HG03060 (cell line): ENCODE data around the gene RAB1A.
"Not testable (repeated sequence)": the region's sequence is repeated elsewhere in the genome, so short reads cannot be mapped to it uniquely, and the experiment has no call there.

ENCODE experiments used
- ATAC-seq: cut with Tn5 transposase; IDR thresholded peaks from one replicate; pipeline ENCODE4 v1.9.1; 2021; ENCODE audit warnings: low read depth, moderate number of reproducible peaks; ENCODE audit not compliant: unreplicated experiment

Gene RAB1A

GRCh38 chr2:65137197-65137775 is 7.4 kb upstream of the RAB1A start:
- no peak for ATAC-seq

DNA sequence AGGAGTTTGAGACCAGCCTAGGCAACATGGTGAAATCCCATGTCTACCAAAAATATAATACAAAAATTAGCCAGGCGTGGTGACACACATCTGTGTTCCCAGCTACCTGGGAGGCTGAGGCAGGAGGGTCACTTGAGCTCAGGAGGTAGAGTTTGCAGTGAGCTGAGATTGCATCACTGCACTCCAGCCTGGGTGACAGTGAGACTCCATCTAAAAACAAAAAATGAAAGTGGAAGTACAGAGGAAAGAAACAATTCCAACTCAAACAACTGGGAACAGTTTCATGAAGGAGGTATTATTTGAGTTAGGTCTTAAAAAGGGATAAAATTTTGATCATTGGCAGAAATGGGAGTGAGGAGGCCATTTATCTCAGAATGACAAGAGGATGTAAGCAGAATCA is 6.3 kb upstream of the RAB1A start:
- ATAC-seq: no peak

DNA sequence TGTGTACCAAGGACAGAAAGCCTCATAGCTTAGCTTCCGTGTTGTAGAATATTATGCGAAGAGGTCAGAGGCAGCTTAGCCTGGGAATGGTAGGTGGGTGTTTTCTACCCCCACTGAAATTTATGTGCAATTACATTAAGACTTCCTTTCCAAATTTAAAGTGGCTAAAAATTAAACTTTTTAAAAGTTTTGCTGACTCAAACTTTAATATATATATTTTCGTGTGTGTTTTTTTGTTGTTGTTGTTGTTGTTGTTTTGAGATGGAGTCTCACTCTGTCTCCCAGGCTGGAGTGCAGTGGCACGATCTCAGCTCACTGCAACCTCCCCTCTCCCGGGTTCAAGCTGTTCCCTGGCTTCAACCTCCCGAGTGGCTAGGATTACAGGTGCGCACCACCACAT is 4.3 kb upstream of the RAB1A start:
- no peak for ATAC-seq

DNA sequence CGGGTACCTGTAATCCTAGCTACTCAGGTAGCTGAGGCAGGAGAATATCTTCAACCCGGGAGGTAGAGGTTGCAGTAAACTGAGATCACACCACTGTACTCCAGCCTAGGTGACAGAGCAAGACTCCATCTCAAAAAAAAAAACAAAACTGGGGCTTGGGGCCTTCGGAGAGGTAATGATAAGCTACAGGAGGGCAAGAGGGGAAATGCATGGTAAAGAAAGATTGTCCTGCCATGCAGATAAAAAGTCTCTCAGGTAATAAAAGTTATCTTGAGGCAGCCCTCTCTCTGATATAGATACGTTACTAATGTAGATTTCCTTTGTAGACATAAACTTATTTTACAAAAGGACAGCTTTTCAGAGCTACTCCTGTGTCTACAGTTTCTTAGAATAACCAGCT is 3.7 kb upstream of the RAB1A start:
- no peak for ATAC-seq

DNA sequence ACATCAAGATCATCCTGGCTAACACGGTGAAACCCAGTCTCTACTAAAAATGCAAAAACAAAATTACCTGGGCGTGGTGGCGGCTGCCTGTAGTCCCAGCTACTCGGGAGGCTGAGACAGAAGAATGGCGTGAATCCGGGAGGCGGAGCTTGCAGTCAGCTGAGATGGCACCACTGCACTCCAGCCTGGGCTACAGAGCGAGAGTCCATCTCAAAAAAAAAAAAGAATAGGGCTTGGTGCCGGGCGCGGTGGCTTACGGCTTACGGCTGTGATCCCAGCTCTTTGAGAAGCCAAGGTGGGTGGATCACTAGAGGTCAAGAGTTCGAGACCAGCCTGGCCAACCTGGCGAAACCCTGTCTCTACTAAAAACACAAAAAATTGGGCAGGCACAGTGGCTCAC is 3.0 kb upstream of the RAB1A start:
- not testable (repeated sequence) for ATAC-seq

DNA sequence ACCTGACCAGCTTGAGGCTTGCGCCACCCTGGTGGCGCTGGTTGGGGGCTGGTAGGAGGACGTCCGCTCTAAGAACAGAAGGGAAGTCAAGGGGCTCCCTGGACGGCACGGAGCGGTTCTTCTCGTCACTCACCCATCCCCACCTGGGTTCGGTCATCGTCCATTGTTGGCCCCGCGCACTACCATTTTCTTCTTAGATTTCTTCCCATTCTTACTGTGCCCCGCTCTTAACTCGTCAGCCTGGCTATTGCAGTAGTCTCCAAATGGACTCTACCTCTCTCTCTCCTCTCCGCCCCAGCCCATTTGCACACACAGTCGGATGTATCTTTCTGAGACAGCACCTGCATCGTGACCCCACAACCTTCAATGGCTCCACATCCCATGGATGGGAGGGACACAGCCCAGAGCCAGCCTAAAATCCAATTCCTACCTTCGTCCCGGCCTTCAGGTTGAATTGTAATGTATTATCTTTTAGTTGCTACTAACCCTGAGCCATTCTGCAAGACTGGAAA is 814 bp upstream of the RAB1A start:
- ATAC-seq: no peak

GRCh38 chr2:65129286-65129825 is 550 bp downstream of the RAB1A start:
- no peak for ATAC-seq

- ATAC-seq: no peak
Measured at GRCh38 chr2:65128297-65129190, 1.4 kb downstream of the RAB1A start.

GRCh38 chr2:65125457-65125856 is 4.4 kb downstream of the RAB1A start:
- ATAC-seq: not testable (repeated sequence)

DNA sequence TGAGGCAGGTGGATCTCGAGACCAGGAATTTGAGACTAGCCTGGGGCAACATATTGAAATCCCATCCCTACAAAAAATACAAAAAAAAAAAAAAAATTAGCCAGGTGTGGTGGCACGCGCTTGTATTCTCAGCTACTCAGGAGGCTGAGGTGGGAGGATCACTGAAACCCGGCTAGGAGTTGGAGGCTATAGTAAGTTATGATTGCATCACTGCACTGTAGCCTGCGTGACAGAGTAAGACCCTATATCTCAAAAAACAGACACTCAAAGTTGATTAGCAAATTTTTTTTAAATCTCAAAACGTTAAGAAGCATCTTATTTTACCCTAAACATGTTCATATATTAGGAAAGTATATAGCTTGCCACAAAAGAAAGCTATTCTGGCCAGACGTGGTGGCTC is 7.6 kb downstream of the RAB1A start:
- no peak for ATAC-seq

- no peak for ATAC-seq
Measured at GRCh38 chr2:65120990-65121693, 8.8 kb downstream of the RAB1A start.

DNA sequence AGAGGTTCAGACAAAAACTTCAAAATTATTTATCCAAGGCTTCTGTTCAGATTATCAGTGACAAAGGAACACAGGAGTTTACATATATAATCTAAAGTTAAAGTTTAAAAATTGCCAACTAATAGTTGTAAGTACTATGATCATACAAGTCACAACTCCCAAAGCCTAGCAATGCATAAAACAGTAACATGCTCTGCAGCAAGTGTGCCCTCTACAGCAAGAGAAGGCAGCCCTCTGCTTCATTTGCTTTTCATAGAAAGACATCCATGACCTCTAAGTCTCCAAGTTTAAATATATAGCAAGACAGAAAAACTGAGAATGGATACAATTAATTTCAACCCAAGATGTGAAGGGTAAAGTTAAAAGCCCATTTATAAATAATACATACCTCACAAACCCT is 13.3 kb downstream of the RAB1A start:
- ATAC-seq: no peak

GRCh38 chr2:65114921-65115320 is 15.0 kb downstream of the RAB1A start:
- ATAC-seq: no peak

DNA sequence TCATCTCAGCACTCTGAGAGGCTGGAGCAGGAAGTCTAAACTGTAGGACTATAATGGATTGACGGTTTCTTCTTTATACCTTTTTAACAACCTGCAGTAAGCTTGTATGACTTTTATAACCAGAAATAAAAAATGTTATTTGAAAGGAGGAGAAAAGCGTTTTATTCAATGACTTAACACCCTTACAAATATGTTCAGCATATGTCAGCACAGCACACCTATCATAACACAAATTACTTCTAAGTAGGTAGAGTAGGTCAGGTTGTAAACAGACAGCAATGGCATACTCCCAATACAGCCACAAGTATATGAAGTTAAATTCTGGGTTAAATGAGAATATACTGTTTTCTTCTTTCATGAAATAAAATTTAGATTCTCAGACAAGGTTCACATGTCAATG is 16.1 kb downstream of the RAB1A start:
- ATAC-seq: no peak

DNA sequence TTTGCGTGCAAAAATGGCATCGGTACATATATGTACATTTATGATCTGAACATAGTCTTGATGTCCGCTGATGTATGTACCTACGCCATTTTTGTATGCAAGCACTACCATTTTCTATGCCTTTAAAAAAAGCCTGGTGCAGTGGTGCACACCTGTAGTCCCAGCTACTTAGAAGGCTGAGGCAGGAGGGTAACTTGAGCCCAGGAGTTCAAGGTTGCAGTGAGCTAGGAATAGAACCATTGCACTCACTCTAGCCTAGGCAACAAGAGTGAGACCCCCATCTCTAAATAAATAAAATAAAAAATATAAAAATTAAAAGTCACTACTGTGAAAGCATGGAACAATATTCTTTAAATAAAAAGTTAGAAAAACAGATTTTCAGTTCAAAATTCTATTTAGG is 16.7 kb downstream of the RAB1A start:
- no peak for ATAC-seq

- ATAC-seq: no peak
Measured at GRCh38 chr2:65112633-65113032, 17.3 kb downstream of the RAB1A start.

DNA sequence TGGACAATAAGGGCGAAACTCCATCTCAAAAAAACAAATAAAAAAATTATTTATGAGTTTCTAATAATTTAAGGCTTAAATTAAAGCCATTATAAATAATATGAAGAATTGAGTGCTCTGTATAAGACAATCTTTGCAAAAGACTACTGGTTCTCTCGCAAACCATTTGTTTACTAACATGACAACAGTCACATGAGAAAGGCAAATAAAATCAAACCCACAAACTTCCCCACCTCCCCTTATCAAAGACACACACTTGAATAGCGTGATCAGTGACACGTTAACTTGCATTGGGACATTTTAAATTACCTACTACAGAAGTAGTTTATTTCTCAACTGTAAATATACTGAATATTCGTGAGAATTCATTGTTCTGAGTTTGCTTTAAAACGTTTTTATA is 21.1 kb downstream of the RAB1A start:
- ATAC-seq: no peak

DNA sequence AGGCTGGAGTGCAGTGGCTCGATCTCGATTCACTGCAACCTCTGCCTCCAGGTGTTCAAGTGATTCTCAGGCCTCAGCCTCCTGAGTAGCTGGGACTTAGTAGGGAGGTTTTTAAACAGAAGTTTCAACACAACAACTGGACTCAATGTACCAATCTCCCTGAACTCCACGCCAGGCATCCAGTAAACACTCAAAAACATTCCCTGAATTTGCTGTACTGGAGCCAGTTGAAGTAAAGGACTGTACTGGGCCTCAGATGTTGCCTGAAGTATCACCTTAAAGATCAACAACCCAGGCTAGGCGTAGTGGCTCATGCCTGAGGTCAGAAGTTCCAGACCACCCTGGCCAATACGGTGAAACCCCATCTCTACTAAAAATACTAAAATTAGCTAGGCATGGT is 22.4 kb downstream of the RAB1A start:
- ATAC-seq: no peak

DNA sequence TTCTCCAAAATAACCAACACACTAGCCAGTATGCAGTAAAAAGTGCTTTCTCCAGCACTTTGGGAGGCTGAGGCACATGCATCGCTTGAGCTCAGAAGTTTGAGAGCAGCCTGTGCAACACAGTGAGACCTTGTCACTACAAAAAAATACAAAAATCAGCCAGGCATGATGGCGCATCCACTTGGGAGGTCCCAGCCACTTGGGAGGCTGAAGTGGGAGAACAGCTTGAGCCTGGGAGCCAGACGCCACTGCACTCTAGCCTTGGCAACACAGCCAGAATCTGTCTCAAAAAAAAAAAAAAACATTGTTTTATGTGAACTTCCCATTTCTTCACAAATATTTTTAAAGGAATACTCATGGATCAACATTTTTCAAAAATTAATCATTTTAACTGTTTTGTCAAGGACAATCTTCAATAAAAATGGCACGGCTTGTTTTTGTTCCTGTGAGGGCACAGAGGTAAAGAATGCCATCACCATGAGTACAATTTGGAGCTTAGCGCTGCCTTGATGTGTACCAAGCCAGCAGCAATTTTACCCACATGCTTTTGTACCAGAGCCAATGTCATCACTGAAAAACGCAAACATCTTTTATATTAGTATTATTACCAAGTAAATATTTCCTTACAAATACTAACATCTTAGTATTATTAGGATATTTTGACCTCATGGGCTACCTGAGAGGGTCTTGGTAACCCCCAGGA is 26.7 kb downstream of the RAB1A start:
- no peak for ATAC-seq

DNA sequence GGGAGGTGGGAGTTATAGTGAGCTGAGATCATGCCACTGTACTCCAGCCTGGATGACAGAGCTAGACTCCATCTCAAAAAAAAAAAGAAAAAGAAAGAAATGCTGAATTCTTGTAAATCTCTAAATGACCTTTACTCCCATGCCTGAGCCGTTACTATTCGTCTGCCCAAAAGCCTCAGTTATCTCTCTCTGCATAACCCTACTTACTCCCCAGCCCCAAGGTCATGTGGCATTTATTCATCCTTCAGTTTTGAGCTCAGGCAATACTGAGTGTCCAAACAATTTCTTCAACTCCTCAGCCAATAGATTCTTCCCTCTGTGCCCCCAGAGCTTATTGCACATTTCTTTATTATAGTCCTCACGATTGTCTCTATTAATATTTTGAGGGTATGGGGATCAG is 28.8 kb downstream of the RAB1A start:
- ATAC-seq: no peak

DNA sequence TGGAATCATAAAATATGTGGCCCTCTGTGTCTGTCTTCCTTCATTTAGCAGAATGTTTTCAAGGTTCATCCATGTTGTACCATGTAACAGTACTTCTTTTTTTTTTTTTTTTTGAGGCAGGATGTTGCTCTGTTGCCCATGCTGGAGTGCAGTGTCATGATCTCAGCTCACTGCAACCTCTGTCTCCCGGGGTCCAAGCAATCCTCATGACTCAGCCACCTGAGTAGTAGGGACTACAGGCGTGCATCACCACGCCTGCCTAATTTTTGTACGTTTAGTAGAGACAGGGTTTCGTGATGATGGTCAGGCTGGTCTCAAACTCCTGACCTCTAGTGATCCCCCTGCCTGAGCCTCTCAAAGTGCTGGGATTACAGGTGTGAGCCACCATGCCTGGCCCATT is 31.2 kb downstream of the RAB1A start:
- no peak for ATAC-seq
